Measurements from ENCODE around the gene ACO2.
A peak's percentile ranks its signal among the peaks of the same experiment; 100 is the strongest.
"Not testable (repeated sequence)": the region's sequence is repeated elsewhere in the genome, so short reads cannot be mapped to it uniquely, and the experiment has no call there.

ACO2 gene

GRCh38 chr22:41448189-41448808 lies 20.6 kb upstream of the ACO2 start:
- peak; percentile 99 for DNase-seq

DNA sequence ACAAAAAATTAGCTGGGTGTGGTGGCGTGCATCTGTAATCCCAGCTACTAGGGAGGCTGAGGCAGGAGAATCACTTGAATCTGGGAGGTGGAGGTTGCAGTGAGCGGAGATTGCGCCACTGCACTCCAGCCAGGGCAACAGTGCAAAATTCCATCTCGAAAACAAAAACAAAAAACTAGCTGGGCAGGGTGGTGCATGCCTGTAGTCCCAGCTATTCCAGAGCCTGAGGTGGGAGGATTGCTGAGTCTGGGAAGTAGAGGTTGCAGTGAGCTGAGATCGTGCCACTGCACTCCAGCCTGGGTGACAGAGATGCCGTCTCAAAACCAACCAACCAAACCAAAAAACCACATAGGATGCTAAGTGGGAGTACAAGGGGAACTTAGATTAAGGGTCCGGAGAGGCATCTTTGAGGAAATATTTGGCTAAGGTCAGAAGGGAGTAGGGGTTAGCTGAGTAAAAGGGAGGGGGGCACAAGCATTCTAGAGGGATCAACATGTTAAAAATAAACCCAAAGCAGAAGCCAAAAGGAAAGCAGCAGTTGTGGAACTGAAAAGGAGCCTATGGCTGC lies 10.7 kb upstream of the ACO2 start:
- DNase-seq = peak; percentile 82

- no peak for DNase-seq
Observed at GRCh38 chr22:41459431-41459830, 9.5 kb upstream of the ACO2 start.

DNA sequence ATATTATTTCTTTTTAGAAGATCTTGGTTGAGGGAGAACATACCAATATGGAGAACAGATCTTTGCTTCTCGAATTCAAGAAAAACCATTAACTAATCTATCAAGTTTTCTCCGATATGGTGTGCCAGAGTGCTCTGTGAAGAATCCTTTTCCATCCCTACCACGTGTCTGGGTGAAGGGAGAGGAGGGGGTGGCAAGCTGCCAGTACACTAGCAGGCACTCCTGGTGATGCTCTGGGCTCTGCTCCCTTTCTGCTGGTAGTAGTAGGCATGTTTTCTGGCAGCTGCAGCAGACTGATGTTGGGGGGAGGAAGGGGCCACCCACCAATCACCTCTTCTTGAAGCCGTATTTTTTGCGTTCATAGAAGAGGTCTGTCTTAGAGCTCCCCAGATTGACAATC lies 8.8 kb upstream of the ACO2 start:
- DNase-seq = not testable (repeated sequence)

- DNase-seq = no peak
Observed at GRCh38 chr22:41461901-41462300, 7.0 kb upstream of the ACO2 start.

- no peak for DNase-seq
Observed at GRCh38 chr22:41469218-41469851, 418 bp downstream of the ACO2 start.

GRCh38 chr22:41470886-41471285 lies 2.0 kb downstream of the ACO2 start:
- DNase-seq = no peak

GRCh38 chr22:41471568-41471967 lies 2.7 kb downstream of the ACO2 start:
- DNase-seq = no peak

- DNase-seq = no peak
Observed at GRCh38 chr22:41474872-41475451, 6.0 kb downstream of the ACO2 start.

DNA sequence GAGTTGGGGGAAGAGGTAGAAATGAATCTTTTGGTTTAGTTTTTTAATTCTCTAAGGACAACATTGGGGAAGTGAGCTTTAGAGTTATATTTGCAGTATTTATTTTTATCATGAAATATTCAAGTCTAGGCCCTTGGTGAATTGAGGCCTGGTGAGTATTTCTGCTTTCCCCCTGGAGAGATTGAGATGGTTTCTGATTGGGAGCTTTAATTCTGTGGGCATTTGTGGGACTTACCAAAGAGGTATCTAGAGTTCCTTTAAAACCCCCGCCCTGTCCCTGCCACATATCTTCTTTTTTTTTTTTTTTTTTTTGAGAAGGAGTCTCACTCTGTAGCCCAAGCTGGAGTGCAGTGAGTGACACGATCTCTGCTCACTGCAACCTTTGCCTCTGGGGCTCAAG lies 9.6 kb downstream of the ACO2 start:
- no peak for DNase-seq

- DNase-seq = peak; percentile 89
Observed at GRCh38 chr22:41478891-41479521, 10.1 kb downstream of the ACO2 start.

GRCh38 chr22:41479671-41480396 lies 10.9 kb downstream of the ACO2 start:
- DNase-seq = no peak

GRCh38 chr22:41480397-41480735 lies 11.4 kb downstream of the ACO2 start:
- no peak for DNase-seq

- no peak for DNase-seq
Observed at GRCh38 chr22:41481131-41481830, 12.4 kb downstream of the ACO2 start.

- DNase-seq = no peak
Observed at GRCh38 chr22:41481925-41482318, 13.0 kb downstream of the ACO2 start.

GRCh38 chr22:41482319-41482935 lies 13.5 kb downstream of the ACO2 start:
- DNase-seq = peak; percentile 65

- peak; percentile 17 for DNase-seq
Observed at GRCh38 chr22:41485033-41485432, 16.1 kb downstream of the ACO2 start.

DNA sequence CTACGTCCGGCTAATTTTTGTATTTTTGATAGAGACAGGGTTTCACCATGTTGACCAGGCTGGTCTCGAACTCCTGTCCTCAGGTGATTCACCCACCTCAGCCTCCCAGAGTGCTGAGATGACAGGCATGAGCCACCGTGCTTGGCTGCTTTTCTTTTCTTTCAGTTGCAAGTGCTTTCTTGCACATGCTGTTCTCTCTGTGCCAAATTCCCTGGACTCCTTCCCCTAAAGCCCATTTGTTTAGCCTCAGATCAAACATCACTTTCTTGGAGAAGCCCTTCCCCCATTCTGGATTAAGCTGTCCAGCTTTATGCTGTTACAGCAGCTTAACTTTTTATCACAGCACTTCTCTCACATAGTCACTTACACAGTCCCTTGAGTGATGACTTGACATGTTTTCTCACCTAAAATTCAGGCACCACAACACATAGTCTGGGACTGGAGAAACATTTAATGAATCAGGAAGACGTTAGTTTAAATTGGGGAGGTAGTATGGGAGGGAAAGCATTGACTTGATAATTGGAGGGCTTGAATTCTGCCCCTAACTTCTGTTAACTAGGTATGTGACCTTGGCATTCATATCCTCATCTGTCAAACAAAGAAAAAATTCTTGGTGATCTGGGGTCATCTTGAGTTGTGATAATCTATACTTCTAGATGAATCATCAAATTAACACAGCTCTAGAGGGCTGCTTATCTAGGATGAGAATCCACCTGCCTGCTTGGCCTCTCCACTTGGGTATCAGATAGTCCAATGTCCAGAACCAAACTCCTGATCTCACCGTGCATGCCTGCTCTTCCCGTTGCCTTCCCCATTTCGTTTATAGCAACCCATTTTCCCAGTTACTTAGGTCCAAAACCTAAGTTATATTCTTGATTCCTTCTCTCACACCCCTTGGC lies 18.4 kb downstream of the ACO2 start:
- DNase-seq = no peak

GRCh38 chr22:41488076-41488475 lies 19.2 kb downstream of the ACO2 start:
- DNase-seq = no peak

DNA sequence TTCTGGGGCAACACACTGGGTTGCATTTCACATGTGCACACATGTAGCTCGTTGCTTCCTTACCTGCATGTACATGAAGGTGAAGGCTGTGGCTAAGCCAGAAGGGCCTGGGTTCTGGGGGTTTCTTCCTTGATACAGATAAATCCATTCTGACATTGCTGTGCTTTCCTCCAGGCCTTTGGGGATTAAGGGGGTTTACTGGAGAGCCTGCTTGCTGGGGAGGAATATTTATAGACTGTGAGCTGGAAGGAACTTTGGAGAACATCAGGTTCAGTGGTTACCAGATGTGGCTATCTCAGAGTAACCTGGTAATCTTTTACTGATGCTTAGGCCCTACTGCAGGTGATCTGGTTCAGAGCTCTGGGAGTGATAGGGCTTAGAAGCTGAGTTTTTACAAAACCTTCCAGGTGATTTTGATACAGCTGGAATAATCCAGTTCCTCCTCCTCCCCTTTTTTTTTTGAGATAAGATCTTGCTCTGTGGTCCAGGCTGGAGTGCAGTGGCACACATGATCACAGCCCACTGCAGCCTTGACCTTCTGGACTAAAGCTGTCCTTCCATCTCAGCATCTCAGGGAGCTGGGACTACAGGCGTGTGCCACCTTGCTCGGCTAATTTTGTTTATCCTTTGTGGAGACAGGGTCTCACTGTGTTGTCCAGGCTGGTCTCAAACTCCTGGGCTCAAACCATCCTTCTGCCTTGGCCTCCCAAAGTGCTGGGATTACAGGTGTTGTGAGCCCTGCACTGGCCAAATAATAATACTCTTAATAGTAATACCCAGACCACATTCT lies 19.9 kb downstream of the ACO2 start:
- DNase-seq = no peak

Data from MV-4-11 (cell line).